Panc1 (cell line): ENCODE data around the gene CSMD2. TPM values are rescaled to one million over a fixed set of nuclear protein-coding genes. Genes with fewer than 3 reads are reported as not detected.

Experiments
- ATAC-seq: fragments of 200-7000 bp; cut with Tn5 transposase; 2 replicates; pipeline ENCODE4 v1.9.1; 2020; ENCODE audit warnings: mild to moderate bottlenecking, moderate library complexity
- BruUV-seq: library from RNA; stranded (reverse); fragments of 400-500 nt; replicated peaks from 2 replicates; lab custom pipeline; 2021; lab: Mats Ljungman, UMichigan
- CTCF ChIA-PET: fragments of 300-600 bp; sonication (Branson Sonifier 250); formaldehyde crosslinking; loops from one replicate; lab custom pipeline; 2022; ENCODE audit warnings: antibody characterized with exemption; lab: Charles Lee
- POLR2A ChIA-PET: fragments of 300-600 bp; sonication (Branson Sonifier 250); formaldehyde crosslinking; loops from one replicate; lab custom pipeline; 2022; ENCODE audit warnings: antibody characterized with exemption; lab: Charles Lee
- DNase-seq: peaks from one replicate; pipeline ENCODE4 v3.0.0-alpha.2; 2010; ENCODE audit warnings: low read depth, low spot score
- H3K27ac ChIP-seq: 2 replicates; pipeline ENCODE4 v1.5.1; 2011; ENCODE audit warnings: mild to moderate bottlenecking, low read length, inconsistent platforms
- H3K27me3 ChIP-seq: fragments of 200-500 bp; sonication (Bioruptor generic); 2 replicates; pipeline ENCODE4 v1.6.0; 2014; ENCODE audit warnings: low read length, inconsistent platforms; ENCODE audit not compliant: control insufficient read depth, insufficient read depth
- H3K36me3 ChIP-seq: fragments of 200-500 bp; sonication (Bioruptor generic); 2 replicates; pipeline ENCODE4 v1.5.1; 2014; ENCODE audit warnings: inconsistent platforms, mild to moderate bottlenecking, low read length, moderate library complexity; ENCODE audit not compliant: control insufficient read depth, insufficient read depth
- H3K4me1 ChIP-seq: 2 replicates; pipeline ENCODE4 v1.5.1; 2011; ENCODE audit warnings: inconsistent platforms, mild to moderate bottlenecking, low read length, moderate library complexity; ENCODE audit not compliant: control insufficient read depth, insufficient read depth
- H3K4me3 ChIP-seq, 2 experiments: 2 replicates each; pipeline ENCODE4 v1.5.1; 2011 to 2012; ENCODE audit warnings: low read depth in 2 of 2, low read length in 2 of 2, mild to moderate bottlenecking in 2 of 2, inconsistent platforms in 1 of 2, moderate library complexity in 1 of 2
- H3K9me3 ChIP-seq: fragments of 200-500 bp; sonication (Bioruptor generic); 2 replicates; pipeline ENCODE4 v1.5.1; 2014; ENCODE audit warnings: low read depth, mild to moderate bottlenecking, inconsistent platforms, low read length, moderate library complexity; ENCODE audit not compliant: control insufficient read depth, insufficient read depth
- CTCF ChIP-seq: fragments of 450-650 bp; IDR thresholded peaks from 2 replicates; pipeline ENCODE4 v1.5.1; 2017; ENCODE audit warnings: mild to moderate bottlenecking
- POLR2AphosphoS5 ChIP-seq: IDR thresholded peaks from 2 replicates; pipeline ENCODE4 v1.6.1; 2012; ENCODE audit warnings: mild to moderate bottlenecking, low read depth, low read length, moderate library complexity
- SIN3A ChIP-seq: IDR thresholded peaks from 2 replicates; pipeline ENCODE4 v1.6.1; 2012; ENCODE audit warnings: low read depth, mild to moderate bottlenecking, low read length, moderate library complexity, borderline replicate concordance; ENCODE audit not compliant: insufficient read depth
- TCF7L2 ChIP-seq: IDR thresholded peaks from 2 replicates; pipeline ENCODE4 v1.6.1; 2011; ENCODE audit warnings: mild to moderate bottlenecking, low read depth, low read length, inconsistent platforms
- in situ Hi-C: cut with HindIII; loops from 2 replicates; pipeline ENCODE4 v1.10.0; 2016; ENCODE audit warnings: low sequenced_read_pairs, low pct_unique_long_range_greater_than_20kb
- intact Hi-C: fragments of 100-400 bp; cut with micrococcal nuclease; formaldehyde crosslinking; loops from one replicate; pipeline ENCODE4 v1.10.0; 2022; ENCODE audit not compliant: unreplicated experiment
- total RNA-seq: library from RNA; stranded (reverse); gene quantifications from one replicate; pipeline ENCODE4 v1.2.1, GENCODE V29; 2021; ENCODE audit not compliant: unreplicated experiment
- TF ChIP-seq, protein P1 (sequence below), 2 experiments: IDR thresholded peaks; 2 replicates each; pipeline ENCODE4 v1.6.1; 2011 to 2012; ENCODE audit warnings: low read depth in 2 of 2, control low read depth in 1 of 2, low read length in 1 of 2, mild to moderate bottlenecking in 1 of 2, moderate library complexity in 1 of 2; ENCODE audit not compliant: insufficient read depth in 1 of 2

CSMD2 gene
- total RNA-seq, 1 experiment from 2014 or later: not detected

DNA sequence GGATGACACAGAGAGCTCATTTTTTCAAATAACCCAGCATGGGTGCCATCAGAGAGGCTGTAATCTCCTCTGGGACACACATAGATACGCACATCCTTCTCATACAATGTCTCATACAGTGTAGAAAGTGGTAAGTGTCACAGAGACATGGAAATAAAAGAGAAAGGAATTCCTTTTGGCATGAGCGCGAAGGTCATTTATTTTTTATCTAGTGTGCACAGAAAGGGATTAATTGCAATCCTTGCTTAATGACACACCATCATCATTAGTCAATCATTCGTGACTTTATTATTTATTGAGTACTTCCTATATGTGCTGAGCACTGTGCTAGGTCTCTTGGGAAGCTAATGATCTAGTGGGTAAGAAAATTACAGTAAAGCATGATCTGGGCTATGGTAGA lies 687.6 kb downstream of the CSMD2 start:
- intact Hi-C loops: loop anchor here (10.0 kb wide), 1 partner anchor 137 kb away; no protein-coding TSS in a partner anchor
- BruUV-seq: no TSS peak
- POLR2A ChIA-PET: no interaction called here

DNA sequence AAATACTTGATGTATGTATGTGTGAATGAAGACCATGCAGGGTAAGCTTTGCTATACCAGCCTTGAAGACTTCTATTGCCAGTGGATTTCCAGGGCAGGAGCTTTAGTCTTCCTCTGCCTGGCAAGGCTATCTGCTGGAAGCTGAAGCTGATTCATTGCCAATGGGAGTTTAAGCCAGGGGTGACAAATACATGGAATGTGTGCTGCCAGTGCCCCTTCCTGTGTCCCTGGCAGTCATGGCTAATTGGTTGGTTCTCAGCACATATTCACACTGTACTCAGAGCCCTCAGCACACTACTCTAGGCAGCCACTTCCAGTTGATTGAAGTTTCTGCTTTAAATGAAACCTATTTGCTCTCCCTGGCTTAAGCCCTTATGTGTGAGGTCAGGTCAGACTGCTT lies 691.1 kb downstream of the CSMD2 start:
- no peak for DNase-seq
- Histone ChIP-seq H3K4me3 (no peak overlapping the region), H3K27me3 (no peaks in the 10 kb centered on the region), H3K27ac (no peak overlapping the region), H3K4me1 (no peaks in the 10 kb centered on the region), H3K36me3 (peaks cover 4% of the 10 kb centered on the region; the same call in 1 of the 2 replicates), H3K9me3 (no peaks in the 10 kb centered on the region)
- ATAC-seq: no peak
- ChIA-PET CTCF (no interaction called here), POLR2A (no interaction called here)
- intact Hi-C loops: loop anchor here (5.0 to 10.0 kb wide), 2 partner anchors 141 to 367 kb away; no protein-coding TSS in a partner anchor
- in situ Hi-C loops: no loop called here
- BruUV-seq: no TSS peak
- TF ChIP-seq SIN3A: no peak

More for the DNA sequence above, 687.6 kb downstream of the CSMD2 start:
- H3K4me1 ChIP-seq: no peaks in the 10 kb centered on the region
- TF ChIP-seq POLR2AphosphoS5: no peak
- TF ChIP-seq TCF7L2: no peak
- no peak for TF ChIP-seq SIN3A
- TF ChIP-seq, protein P1, sequence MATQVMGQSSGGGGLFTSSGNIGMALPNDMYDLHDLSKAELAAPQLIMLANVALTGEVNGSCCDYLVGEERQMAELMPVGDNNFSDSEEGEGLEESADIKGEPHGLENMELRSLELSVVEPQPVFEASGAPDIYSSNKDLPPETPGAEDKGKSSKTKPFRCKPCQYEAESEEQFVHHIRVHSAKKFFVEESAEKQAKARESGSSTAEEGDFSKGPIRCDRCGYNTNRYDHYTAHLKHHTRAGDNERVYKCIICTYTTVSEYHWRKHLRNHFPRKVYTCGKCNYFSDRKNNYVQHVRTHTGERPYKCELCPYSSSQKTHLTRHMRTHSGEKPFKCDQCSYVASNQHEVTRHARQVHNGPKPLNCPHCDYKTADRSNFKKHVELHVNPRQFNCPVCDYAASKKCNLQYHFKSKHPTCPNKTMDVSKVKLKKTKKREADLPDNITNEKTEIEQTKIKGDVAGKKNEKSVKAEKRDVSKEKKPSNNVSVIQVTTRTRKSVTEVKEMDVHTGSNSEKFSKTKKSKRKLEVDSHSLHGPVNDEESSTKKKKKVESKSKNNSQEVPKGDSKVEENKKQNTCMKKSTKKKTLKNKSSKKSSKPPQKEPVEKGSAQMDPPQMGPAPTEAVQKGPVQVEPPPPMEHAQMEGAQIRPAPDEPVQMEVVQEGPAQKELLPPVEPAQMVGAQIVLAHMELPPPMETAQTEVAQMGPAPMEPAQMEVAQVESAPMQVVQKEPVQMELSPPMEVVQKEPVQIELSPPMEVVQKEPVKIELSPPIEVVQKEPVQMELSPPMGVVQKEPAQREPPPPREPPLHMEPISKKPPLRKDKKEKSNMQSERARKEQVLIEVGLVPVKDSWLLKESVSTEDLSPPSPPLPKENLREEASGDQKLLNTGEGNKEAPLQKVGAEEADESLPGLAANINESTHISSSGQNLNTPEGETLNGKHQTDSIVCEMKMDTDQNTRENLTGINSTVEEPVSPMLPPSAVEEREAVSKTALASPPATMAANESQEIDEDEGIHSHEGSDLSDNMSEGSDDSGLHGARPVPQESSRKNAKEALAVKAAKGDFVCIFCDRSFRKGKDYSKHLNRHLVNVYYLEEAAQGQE (IDR thresholded peaks at IDR 0.05; ENCODE audit: insufficient read depth in 1 of 2, low read depth in 2 of 2, low read length in 1 of 2): no peak
- no peak for TF ChIP-seq CTCF
- H3K4me3 ChIP-seq: no peak overlapping the region
- no peaks in the 10 kb centered on the region for H3K9me3 ChIP-seq
- H3K27ac ChIP-seq: no peak overlapping the region
- ATAC-seq (no peak), DNase-seq (no peak)
- in situ Hi-C loops: no loop called here
- H3K27me3 ChIP-seq: no peaks in the 10 kb centered on the region
- peaks cover 4% of the 10 kb centered on the region; the same call in 1 of the 2 replicates for H3K36me3 ChIP-seq
- CTCF ChIA-PET: no interaction called here

DNA sequence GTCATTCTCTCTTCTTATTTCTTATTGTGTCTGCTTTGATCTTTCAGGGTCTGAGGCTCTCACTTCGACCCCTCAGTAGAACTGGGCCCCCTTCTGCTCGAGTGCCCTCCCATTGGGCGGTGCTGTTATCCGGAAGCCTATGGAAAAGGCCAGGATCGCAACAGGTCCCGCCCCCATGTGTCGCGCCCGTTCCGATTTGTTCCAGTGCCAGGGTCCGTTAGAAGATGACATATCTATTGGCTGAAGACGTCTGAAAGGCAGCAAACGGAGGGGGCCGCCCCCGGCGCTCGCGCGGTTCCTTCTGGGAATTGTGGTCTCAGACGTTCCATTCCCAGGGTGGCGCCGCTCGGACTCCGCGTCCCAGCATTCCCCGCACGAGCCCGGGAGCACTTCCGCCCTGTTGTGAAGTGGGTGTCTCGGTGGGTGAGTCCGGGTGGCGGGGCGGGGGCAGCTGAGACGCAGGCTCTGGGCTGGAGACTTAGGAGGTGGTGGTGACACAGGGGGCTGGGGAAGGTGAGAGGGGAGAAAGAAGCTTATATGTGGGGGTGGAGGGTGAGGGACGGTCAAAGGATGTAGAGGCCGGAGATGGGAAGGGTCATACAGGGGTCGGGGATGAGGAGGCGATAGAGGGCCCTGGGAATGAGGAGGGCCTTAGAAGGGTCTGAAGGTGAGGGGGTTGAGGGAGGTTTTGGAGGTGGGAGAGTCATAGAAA lies 692.6 kb downstream of the CSMD2 start, which contains the start of gene ZSCAN20:
ZSCAN20 (plus strand) TSS at position 377 of the 712 bp plus-strand sequence. CDS start 6,644 bp downstream, outside the sequence.
- intact Hi-C loops (loop anchor here (5.0 to 10.0 kb wide), 2 partner anchors 142 to 365 kb away; no protein-coding TSS in a partner anchor), in situ Hi-C loops (no loop called here)
- Histone ChIP-seq H3K4me3 (peak within 1 kb of the TSS; percentile 65 to 83), H3K9me3 (no peaks in the 10 kb centered on the region), H3K4me1 (no peaks in the 10 kb centered on the region), H3K27ac (peak within 1 kb of the TSS; percentile 87), H3K27me3 (no peaks in the 10 kb centered on the region), H3K36me3 (peaks cover 4% of the 10 kb centered on the region; the same call in 1 of the 2 replicates)
- TF ChIP-seq, protein P1 (IDR thresholded peaks at IDR 0.05; ENCODE audit: insufficient read depth in 1 of 2, low read depth in 2 of 2, low read length in 1 of 2): no peak
- TF ChIP-seq TCF7L2: 0 out of 2 replicates have a peak, but pooled peaks have one; percentile 27
- peak; percentile 76 for TF ChIP-seq POLR2AphosphoS5
- no peak for TF ChIP-seq SIN3A
- no peak for TF ChIP-seq CTCF
- BruUV-seq: no TSS peak
- peak; percentile 97 for ATAC-seq
- ChIA-PET CTCF (no interaction called here), POLR2A (interaction anchor here (0.7 kb wide), 1 partner anchor 393 kb away, joined by 3 read pairs; no protein-coding TSS in a partner anchor)
- DNase-seq: peak; percentile 92
